GM12891 (cell line): ENCODE data around the gene PODN. TPM values are rescaled to one million over a fixed set of nuclear protein-coding genes. Genes with fewer than 3 reads are reported as not detected.

Experiments
- DNase-seq: peaks from one replicate; pipeline ENCODE4 v3.0.0; 2011; ENCODE audit warnings: low spot score; ENCODE audit not compliant: insufficient read length
- FAIRE-seq: peaks from 2 replicates; lab custom pipeline; 2011; peaks lifted over from hg19 to GRCh38; lab: Jason Lieb, UNC
- PAX5 ChIP-seq: IDR thresholded peaks from 2 replicates; pipeline ENCODE4 v1.6.1; 2011; ENCODE audit warnings: low read length, moderate library complexity, mild to moderate bottlenecking; ENCODE audit not compliant: insufficient read depth, severe bottlenecking
- POLR2A ChIP-seq: IDR thresholded peaks from 2 replicates; pipeline ENCODE4 v1.6.1; 2011; ENCODE audit warnings: low read depth, low read length, control low read depth
- POLR2AphosphoS5 ChIP-seq: IDR thresholded peaks from 2 replicates; pipeline ENCODE4 v1.6.1; 2011; ENCODE audit warnings: low read depth, low read length, control low read depth
- POU2F2 ChIP-seq: IDR thresholded peaks from 2 replicates; pipeline ENCODE4 v1.6.1; 2011; ENCODE audit warnings: low read depth, mild to moderate bottlenecking, control low read depth, low read length, moderate library complexity
- SPI1 ChIP-seq: IDR thresholded peaks from 2 replicates; pipeline ENCODE4 v1.6.1; 2011; ENCODE audit warnings: low read depth, low read length, control low read depth
- TAF1 ChIP-seq: IDR thresholded peaks from 2 replicates; pipeline ENCODE4 v1.6.1; 2011; ENCODE audit warnings: low read depth, low read length, control low read depth
- polyA plus RNA-seq: library from polyadenylated mRNA; unstranded; fragments of >200 nt; gene quantifications from one replicate; pipeline ENCODE4 v1.2.1, GENCODE V29; 2012; ENCODE audit warnings: low read depth, missing spikeins, inconsistent platforms; ENCODE audit not compliant: missing spikeins

PODN gene
- polyA plus RNA-seq = not detected

GRCh38 chr1:53061859-53062707, at the start of gene PODN:
Gene PODN, plus strand, starts transcription at chr1:53062213. Its CDS starts 7,643 bp downstream, at chr1:53069856.
- no peak for FAIRE-seq
- no peak for TF ChIP-seq POLR2A
- no peak for TF ChIP-seq POU2F2
- TF ChIP-seq PAX5 = no peak
- no peak for TF ChIP-seq POLR2AphosphoS5
- TF ChIP-seq SPI1 = no peak
- TF ChIP-seq TAF1 = no peak
- DNase-seq = no peak

- peak; percentile 93 for FAIRE-seq
- TF ChIP-seq PAX5 = no peak
- TF ChIP-seq POLR2A = peak; percentile 77
- TF ChIP-seq TAF1 = peak; percentile 78
- peak; percentile 50; the same call in 1 of the 2 replicates for TF ChIP-seq POU2F2
- peak; percentile 75 for TF ChIP-seq POLR2AphosphoS5
- peak; percentile 52 for TF ChIP-seq SPI1
- DNase-seq = peak; percentile 63
Observed at GRCh38 chr1:53014791-53015507, 47.1 kb upstream of the PODN start.

- DNase-seq = no peak
- FAIRE-seq = peak; percentile 5
- no peak for TF ChIP-seq POU2F2
- no peak for TF ChIP-seq PAX5
- no peak for TF ChIP-seq POLR2A
- no peak for TF ChIP-seq SPI1
- no peak for TF ChIP-seq TAF1
- TF ChIP-seq POLR2AphosphoS5 = no peak
Observed at GRCh38 chr1:53015508-53015860, 46.5 kb upstream of the PODN start.

- no peak for FAIRE-seq
- DNase-seq = no peak
- TF ChIP-seq SPI1 (no peak), POLR2AphosphoS5 (no peak), TAF1 (no peak), POU2F2 (no peak), POLR2A (no peak), PAX5 (no peak)
Observed at GRCh38 chr1:53016705-53017104, 45.3 kb upstream of the PODN start.

- no peak for TF ChIP-seq SPI1
- no peak for TF ChIP-seq POU2F2
- no peak for TF ChIP-seq TAF1
- TF ChIP-seq PAX5 = no peak
- no peak for TF ChIP-seq POLR2AphosphoS5
- no peak for TF ChIP-seq POLR2A
- DNase-seq (no peak), FAIRE-seq (no peak)
Observed at GRCh38 chr1:53020588-53020987, 41.4 kb upstream of the PODN start.

- DNase-seq = no peak
- FAIRE-seq = no peak
- TF ChIP-seq POU2F2 (no peak), POLR2AphosphoS5 (no peak), TAF1 (no peak), PAX5 (no peak), SPI1 (no peak), POLR2A (no peak)
Observed at GRCh38 chr1:53022179-53022578, 39.8 kb upstream of the PODN start.

- FAIRE-seq (no peak), DNase-seq (no peak)
- TF ChIP-seq POU2F2 (no peak), TAF1 (no peak)
Observed at GRCh38 chr1:53023546-53023945, 38.5 kb upstream of the PODN start.

GRCh38 chr1:53024117-53024516, 37.9 kb upstream of the PODN start:
- TF ChIP-seq PAX5 = no peak
- TF ChIP-seq POLR2AphosphoS5 = no peak
- no peak for TF ChIP-seq POU2F2
- no peak for TF ChIP-seq TAF1
- TF ChIP-seq POLR2A = no peak
- TF ChIP-seq SPI1 = no peak
- no peak for FAIRE-seq
- no peak for DNase-seq

- no peak for FAIRE-seq
- TF ChIP-seq POLR2AphosphoS5 = no peak
- TF ChIP-seq TAF1 = no peak
- no peak for TF ChIP-seq POU2F2
- TF ChIP-seq POLR2A = no peak
- no peak for TF ChIP-seq PAX5
- DNase-seq = no peak
Observed at GRCh38 chr1:53025034-53025768, 36.8 kb upstream of the PODN start.

GRCh38 chr1:53025769-53026112, 36.3 kb upstream of the PODN start:
- FAIRE-seq (no peak), DNase-seq (no peak)
- TF ChIP-seq SPI1 (no peak), TAF1 (no peak), POLR2A (no peak), PAX5 (no peak), POU2F2 (no peak), POLR2AphosphoS5 (no peak)
